Effector memory CD8-positive, alpha-beta T cell (primary cell): ENCODE data around the gene CALHM6.

Experiments
- ATAC-seq: fragments of 150-1000 bp; cut with Tn5 transposase; replicated peaks from 2 replicates; pipeline ENCODE4 v1.10.0; 2021; ENCODE audit warnings: mild to moderate bottlenecking, moderate library complexity
- DNase-seq, 3 experiments: peaks; one replicate each; pipeline ENCODE4 v3.0.0; 2021
- H3K27ac Mint-ChIP-seq, 2 donors: one replicate each; pipeline ENCODE4 v1.8.0; 2022; ENCODE audit warnings: mild to moderate bottlenecking in 2 of 2, mixed read lengths in 2 of 2, moderate library complexity in 2 of 2
- H3K27me3 Mint-ChIP-seq, 2 donors: one replicate each; pipeline ENCODE4 v1.8.0; 2022; ENCODE audit warnings: mixed read lengths in 2 of 2
- H3K36me3 Mint-ChIP-seq: one replicate; pipeline ENCODE4 v1.8.0; 2022; ENCODE audit warnings: mild to moderate bottlenecking, moderate library complexity, mixed read lengths; ENCODE audit not compliant: insufficient read depth
- H3K4me1 Mint-ChIP-seq, 2 donors: one replicate each; pipeline ENCODE4 v1.8.0; 2022; ENCODE audit warnings: low read depth in 2 of 2, mixed read lengths in 2 of 2
- H3K4me3 Mint-ChIP-seq, 2 donors: one replicate each; pipeline ENCODE4 v1.8.0; 2022; ENCODE audit warnings: mild to moderate bottlenecking in 2 of 2, mixed read lengths in 2 of 2, moderate library complexity in 2 of 2
- H3K9me3 Mint-ChIP-seq, 2 donors: one replicate each; pipeline ENCODE4 v1.8.0; 2022; ENCODE audit warnings: mixed read lengths in 2 of 2

The CALHM6 gene

DNA sequence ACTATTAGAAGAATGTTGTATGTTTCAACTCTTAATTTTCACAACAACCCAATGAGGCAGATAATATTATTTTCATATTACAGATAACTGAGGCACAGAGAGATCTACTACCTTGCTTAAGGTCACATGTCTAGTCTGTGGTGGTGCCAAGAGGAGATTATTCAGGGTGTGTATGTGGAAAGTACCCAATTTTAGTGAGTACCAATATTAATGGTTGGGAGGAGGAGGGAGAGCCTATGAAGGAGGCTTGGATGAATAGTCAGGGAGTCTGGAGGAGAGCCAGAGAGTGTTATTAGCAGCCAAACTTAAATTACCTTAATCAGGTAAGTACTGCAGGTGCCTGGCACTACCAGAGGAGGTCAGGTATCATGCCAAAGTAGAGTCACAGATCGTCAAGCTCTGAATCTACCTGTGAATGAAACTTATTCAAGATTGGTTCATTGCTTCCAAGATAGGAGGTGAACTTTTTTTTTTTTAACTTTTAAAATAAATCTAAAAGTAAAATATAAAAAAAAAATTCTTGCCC is 10.9 kb upstream of the CALHM6 start:
- Mint-ChIP-seq H3K27me3 (peaks cover 8 to 31% of the 10 kb centered on the region in 2 donors), H3K4me3 (no peak overlapping the region), H3K36me3 (no peaks in the 10 kb centered on the region), H3K4me1 (peaks cover under 1% of the 10 kb centered on the region in 2 donors), H3K9me3 (no peaks in the 10 kb centered on the region), H3K27ac (no peak overlapping the region)
- ATAC-seq (no peak), DNase-seq (no peak)

DNA sequence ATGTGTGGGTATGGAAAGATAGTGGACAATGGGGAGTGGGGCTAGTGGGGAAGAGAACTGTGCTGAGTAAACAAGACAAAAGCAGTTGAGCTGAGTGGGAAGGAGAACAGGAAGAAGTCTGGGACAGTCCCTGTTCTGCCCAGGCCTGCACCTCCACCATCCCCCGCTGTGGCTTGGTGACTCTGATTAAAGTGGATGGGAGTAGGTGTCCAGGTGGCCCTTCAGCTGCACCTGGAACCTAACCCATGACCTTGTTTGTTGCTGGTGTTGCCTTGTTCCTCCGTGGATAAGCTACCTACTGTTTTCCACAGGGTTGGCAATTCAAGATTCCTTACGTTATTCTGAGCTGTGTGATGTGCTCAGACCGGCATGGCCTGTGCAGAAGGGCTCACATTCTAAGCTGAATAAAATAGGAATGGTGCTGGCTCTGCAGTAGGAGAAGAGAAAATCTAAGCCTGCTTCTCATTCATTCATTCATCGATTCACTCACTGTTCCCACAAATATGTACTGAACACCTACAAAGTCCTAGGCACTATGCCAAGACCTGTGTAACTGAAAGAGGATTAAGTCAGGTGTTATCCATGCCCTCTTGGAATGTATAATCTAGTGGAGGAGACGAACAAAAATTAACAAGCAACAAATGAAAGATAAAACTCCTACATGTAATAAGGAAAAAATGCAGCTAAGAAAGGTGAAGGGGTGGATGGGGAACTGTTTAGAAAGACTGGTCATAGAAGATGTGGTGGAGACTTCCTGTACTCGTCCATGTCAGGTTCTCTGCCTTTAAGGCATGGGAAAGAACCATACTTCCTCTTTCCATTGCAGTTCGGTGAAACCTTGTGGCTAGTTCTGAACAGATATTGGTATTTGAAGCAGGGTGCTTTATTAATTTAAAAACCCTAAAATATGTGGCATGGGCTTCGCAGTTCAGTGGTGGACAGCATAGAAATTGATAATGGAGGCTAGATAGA is 10.1 kb upstream of the CALHM6 start:
- Mint-ChIP-seq H3K27me3 (peaks cover 8 to 35% of the 10 kb centered on the region in 2 donors), H3K36me3 (no peaks in the 10 kb centered on the region), H3K9me3 (no peaks in the 10 kb centered on the region), H3K4me3 (no peak overlapping the region), H3K27ac (no peak overlapping the region), H3K4me1 (no peaks in the 10 kb centered on the region)
- ATAC-seq (no peak), DNase-seq (no peak)

DNA sequence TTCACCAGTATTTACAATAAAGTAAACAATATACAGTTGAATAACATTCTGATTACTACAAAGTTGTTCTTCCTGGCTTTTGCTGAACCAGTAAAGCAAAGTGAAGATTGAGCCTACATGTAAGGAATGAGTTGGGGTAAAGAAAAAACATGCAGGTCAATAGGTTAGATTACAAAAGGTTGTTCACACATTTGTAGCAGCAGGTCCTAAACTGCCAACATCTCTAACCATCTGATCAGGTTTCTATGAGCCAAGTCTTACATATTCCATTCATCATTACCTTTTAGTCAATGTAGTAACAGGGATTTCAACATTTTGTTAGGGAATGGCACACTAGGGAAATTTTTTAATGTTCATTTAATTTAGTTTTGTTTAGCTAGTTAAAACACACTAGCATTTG is 9.3 kb upstream of the CALHM6 start:
- Mint-ChIP-seq H3K4me3 (no peak overlapping the region), H3K4me1 (no peaks in the 10 kb centered on the region), H3K9me3 (no peaks in the 10 kb centered on the region), H3K27ac (no peak overlapping the region), H3K27me3 (peaks cover 8 to 35% of the 10 kb centered on the region in 2 donors), H3K36me3 (no peaks in the 10 kb centered on the region)
- DNase-seq (no peak), ATAC-seq (no peak)

DNA sequence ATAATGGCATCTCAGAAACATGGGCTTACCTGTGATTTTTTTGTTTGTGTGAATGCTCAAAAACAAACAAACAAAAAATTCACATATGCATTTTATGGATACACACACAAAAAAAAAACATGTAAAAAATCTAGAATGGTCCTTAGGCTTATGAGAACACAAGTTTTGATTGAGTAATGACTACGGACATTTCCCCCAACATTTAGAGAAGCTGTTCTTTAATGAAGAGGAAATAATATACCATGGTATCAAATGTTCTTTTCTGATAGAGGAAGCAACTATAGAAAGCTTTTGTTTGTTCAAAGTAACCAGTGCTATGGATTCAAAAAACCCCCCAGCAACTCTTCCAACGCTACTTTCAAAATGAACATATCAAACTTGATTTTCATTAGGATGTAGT is 8.6 kb upstream of the CALHM6 start:
- H3K4me1 Mint-ChIP-seq, result no peaks in the 10 kb centered on the region
- no peak overlapping the region for H3K27ac Mint-ChIP-seq
- peaks cover 8 to 35% of the 10 kb centered on the region in 2 donors for H3K27me3 Mint-ChIP-seq
- no peaks in the 10 kb centered on the region for H3K36me3 Mint-ChIP-seq
- DNase-seq (no peak), ATAC-seq (no peak)
- no peaks in the 10 kb centered on the region for H3K9me3 Mint-ChIP-seq
- no peak overlapping the region for H3K4me3 Mint-ChIP-seq

DNA sequence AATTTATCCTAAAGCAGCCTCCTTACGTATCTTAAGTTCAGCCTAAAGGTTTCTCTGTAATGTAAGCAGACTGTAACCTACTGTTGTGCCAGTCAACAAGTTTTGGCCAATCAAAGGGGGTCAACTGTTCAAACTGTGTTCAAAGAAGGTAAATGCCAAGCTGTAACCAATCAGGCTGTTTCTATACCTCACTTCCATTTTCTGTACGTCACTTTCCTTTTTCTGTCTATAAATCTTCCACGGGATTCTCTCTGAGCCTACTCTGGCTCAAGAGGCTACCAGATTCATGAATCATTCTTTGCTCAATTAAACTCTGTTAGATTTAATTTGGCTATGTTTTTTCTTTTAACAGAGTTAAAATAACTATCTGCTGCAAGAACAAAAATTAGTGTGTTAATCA is 5.1 kb upstream of the CALHM6 start:
- no peak for DNase-seq
- Mint-ChIP-seq H3K36me3 (no peaks in the 10 kb centered on the region), H3K4me1 (peaks cover 1 to 3% of the 10 kb centered on the region in 2 donors), H3K9me3 (no peaks in the 10 kb centered on the region), H3K27ac (no peak overlapping the region), H3K4me3 (no peak overlapping the region), H3K27me3 (peaks cover 0 to 34% of the 10 kb centered on the region in 2 donors)
- ATAC-seq, result no peak

DNA sequence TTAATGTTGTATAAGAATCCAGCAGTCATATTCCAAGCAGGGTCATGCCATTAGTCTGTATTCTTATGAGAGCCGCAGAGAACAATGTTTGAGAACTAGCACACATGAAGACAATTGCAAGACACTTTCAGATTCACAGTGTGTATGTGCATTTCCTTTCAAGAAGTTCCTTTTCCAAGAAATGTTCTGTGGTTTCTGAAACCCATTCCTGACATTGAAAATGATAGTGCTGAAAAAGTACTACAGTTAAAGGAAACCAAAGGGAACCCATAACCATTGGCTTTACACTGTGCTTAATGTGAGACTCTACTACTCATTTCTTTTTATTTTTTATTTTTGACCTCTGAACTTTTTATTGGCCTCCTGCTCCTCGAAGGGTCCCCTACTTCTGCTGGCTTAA is 4.2 kb upstream of the CALHM6 start:
- Mint-ChIP-seq H3K9me3 (no peaks in the 10 kb centered on the region), H3K4me3 (no peak overlapping the region), H3K4me1 (peaks cover 6 to 11% of the 10 kb centered on the region in 2 donors), H3K27me3 (peaks cover 0 to 40% of the 10 kb centered on the region in 2 donors), H3K27ac (no peak overlapping the region), H3K36me3 (peaks cover 5% of the 10 kb centered on the region)
- ATAC-seq (no peak), DNase-seq (no peak)

DNA sequence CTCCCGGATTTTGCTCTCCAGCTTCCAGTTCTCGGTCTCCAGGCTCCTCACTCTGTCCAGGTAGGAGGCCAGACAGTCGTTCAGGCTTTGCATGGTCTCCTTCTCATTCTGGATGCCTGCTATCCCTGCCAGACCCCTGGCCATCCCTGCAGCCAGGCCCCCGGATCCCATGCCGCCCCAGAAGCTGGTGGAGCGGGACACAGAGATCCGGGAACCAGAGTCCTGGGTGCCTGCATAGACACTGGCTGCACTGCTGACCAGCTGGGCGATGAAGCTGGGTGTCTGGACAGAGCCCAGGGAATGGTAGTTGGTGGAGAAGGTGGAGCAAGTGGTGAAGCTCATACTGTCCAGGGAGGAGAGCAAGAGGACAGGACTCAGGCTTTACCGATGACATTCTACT is 2.9 kb upstream of the CALHM6 start:
- Mint-ChIP-seq H3K27ac (no peak overlapping the region), H3K36me3 (peaks cover 5% of the 10 kb centered on the region), H3K4me3 (no peak overlapping the region), H3K4me1 (peaks cover 6 to 15% of the 10 kb centered on the region in 2 donors), H3K27me3 (peaks cover 0 to 42% of the 10 kb centered on the region in 2 donors), H3K9me3 (no peaks in the 10 kb centered on the region)
- no peak for DNase-seq
- no peak for ATAC-seq

DNA sequence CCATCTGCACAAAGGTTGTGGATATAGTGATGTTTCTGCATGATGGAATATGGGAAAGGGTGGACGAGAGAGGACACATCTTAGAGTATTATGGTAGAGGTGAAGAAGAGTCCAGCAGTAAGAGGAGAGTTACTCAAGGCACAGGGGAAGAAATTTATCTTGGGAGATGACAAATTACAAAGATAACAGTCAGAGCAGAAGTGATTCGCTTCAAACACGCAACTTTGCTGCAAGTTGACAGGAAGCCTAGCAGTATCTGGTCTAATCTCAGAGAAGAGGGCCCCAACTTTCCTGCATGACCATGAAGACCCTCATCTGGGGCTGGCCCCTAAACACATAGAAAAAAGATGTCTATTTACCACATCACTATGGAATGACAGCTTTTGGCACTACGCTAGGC is 1.2 kb upstream of the CALHM6 start:
- DNase-seq, result no peak

DNA sequence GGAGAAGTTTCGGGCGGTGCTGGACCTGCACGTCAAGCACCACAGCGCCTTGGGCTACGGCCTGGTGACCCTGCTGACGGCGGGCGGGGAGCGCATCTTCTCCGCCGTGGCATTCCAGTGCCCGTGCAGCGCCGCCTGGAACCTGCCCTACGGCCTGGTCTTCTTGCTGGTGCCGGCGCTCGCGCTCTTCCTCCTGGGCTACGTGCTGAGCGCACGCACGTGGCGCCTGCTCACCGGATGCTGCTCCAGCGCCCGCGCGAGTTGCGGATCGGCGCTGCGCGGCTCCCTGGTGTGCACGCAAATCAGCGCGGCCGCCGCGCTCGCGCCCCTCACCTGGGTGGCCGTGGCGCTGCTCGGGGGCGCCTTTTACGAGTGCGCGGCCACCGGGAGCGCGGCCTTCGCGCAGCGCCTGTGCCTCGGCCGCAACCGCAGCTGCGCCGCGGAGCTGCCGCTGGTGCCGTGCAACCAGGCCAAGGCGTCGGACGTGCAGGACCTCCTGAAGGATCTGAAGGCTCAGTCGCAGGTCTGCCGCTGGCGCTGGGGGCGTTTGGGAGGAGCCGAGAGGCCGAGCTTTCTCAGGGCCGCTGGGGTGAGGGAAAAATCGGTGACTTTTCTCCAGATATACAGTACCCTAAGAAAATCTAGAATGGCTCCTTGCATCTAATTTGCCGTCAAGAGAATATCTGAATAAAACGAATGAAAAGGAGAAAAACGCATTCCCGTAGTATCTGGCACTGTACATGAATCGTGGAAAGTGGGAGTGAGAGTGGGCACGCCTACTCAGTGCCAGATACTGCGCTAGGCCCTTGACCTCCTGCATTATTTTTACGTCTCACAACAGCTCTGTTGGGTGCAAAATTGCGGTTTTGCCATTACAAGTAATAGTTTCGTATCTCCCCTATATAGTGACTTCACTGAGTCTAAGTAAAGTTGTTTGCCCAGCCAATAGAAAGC is 1.0 kb downstream of the CALHM6 start:
- peak overlapping the region in 1 of 2 donors; percentile 91 for H3K27ac Mint-ChIP-seq
- H3K36me3 Mint-ChIP-seq, result peaks cover 5% of the 10 kb centered on the region
- peaks cover 7 to 18% of the 10 kb centered on the region in 2 donors for H3K4me1 Mint-ChIP-seq
- peak overlapping the region; percentile 81 to 82 for H3K4me3 Mint-ChIP-seq
- peak; percentile 93 for ATAC-seq
- peaks cover 0 to 36% of the 10 kb centered on the region in 2 donors for H3K27me3 Mint-ChIP-seq
- DNase-seq, result peak; percentile 25 to 46 (median 31)
- no peaks in the 10 kb centered on the region for H3K9me3 Mint-ChIP-seq

More for the DNA sequence above, 1.2 kb upstream of the CALHM6 start:
- no peak overlapping the region for H3K4me3 Mint-ChIP-seq
- H3K27ac Mint-ChIP-seq, result no peak overlapping the region
- peaks cover 0 to 42% of the 10 kb centered on the region in 2 donors for H3K27me3 Mint-ChIP-seq
- no peak for ATAC-seq
- peaks cover 5% of the 10 kb centered on the region for H3K36me3 Mint-ChIP-seq
- H3K9me3 Mint-ChIP-seq, result no peaks in the 10 kb centered on the region
- H3K4me1 Mint-ChIP-seq, result peaks cover 6 to 18% of the 10 kb centered on the region in 2 donors

DNA sequence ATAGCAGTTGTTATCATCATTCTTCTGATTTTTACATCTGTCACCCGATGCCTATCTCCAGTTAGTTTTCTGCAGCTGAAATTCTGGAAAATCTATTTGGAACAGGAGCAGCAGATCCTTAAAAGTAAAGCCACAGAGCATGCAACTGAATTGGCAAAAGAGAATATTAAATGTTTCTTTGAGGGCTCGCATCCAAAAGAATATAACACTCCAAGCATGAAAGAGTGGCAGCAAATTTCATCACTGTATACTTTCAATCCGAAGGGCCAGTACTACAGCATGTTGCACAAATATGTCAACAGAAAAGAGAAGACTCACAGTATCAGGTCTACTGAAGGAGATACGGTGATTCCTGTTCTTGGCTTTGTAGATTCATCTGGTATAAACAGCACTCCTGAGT is 2.1 kb downstream of the CALHM6 start:
- no peak for DNase-seq
- H3K27me3 Mint-ChIP-seq, result peaks cover 0 to 36% of the 10 kb centered on the region in 2 donors
- no peaks in the 10 kb centered on the region for H3K9me3 Mint-ChIP-seq
- peaks cover 5% of the 10 kb centered on the region for H3K36me3 Mint-ChIP-seq
- H3K4me1 Mint-ChIP-seq, result peaks cover 7 to 18% of the 10 kb centered on the region in 2 donors
- H3K4me3 Mint-ChIP-seq, result no peak overlapping the region
- ATAC-seq, result no peak
- H3K27ac Mint-ChIP-seq, result no peak overlapping the region

DNA sequence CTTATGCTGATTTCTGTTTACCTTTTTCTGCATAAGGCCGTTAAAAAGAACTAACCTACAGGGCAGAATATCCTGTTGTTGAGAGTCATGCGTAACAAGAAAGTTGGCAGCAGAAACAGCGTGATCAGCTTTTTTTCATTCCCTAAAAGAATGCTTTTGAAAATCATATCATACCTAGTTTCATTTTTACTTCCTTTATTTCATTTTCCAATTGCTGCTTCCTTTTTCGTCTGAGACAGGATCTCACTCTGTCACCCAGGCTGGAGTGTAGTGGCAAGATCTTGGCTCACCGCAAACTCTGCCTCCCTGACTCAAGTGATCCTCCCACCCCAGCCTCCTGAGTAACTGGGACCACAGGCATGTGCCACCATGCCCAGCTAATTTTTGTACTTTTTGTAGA is 4.1 kb downstream of the CALHM6 start:
- ATAC-seq (no peak), DNase-seq (no peak)
- Mint-ChIP-seq H3K36me3 (peaks cover 5% of the 10 kb centered on the region), H3K27me3 (peaks cover 0 to 24% of the 10 kb centered on the region in 2 donors), H3K9me3 (no peaks in the 10 kb centered on the region), H3K4me1 (peaks cover 7 to 18% of the 10 kb centered on the region in 2 donors), H3K27ac (no peak overlapping the region), H3K4me3 (no peak overlapping the region)

DNA sequence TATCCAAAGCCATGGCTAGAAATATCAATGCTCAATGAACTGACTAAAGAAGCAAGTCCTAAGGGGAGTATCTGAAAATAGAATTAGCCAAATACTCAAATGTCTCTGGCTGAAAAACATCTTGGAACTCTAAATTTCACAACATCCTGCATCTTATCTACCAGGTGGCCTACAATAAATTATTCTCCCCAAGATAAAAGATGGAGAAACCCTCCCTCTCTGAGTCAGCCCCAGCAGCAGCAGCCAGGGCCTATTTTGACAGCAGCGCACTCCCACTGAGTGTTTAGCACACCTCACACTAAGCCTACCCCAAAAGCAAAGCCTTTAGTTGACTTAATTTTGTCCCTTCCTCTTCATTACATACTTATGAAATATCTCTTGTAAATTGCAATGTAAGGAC is 5.9 kb downstream of the CALHM6 start:
- ATAC-seq (no peak), DNase-seq (no peak)
- Mint-ChIP-seq H3K27me3 (peaks cover 0 to 15% of the 10 kb centered on the region in 2 donors), H3K4me3 (no peak overlapping the region), H3K36me3 (no peaks in the 10 kb centered on the region), H3K4me1 (peaks cover 1 to 8% of the 10 kb centered on the region in 2 donors), H3K27ac (no peak overlapping the region), H3K9me3 (no peaks in the 10 kb centered on the region)

DNA sequence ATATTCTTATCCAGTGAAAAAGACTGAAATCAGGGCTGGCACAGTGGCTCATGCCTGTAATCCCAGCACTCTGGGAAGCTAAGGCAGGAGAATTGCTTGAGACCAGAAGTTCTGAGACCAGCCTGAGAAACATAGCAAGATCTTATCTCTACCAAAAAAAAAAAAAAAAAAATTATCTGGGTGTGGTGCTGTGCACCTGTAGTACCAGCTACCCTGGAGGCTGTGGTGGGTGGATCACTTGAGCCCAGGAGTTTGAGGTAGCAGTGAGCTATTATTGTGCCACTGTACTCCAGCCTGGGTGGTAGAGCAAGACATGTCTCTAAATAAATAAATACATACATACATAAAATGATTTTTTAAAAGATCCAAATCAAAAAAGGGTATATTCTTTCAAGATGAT is 6.3 kb downstream of the CALHM6 start:
- Mint-ChIP-seq H3K4me1 (peaks cover 1 to 6% of the 10 kb centered on the region in 2 donors), H3K4me3 (no peak overlapping the region), H3K9me3 (no peaks in the 10 kb centered on the region), H3K36me3 (no peaks in the 10 kb centered on the region), H3K27me3 (peaks cover 0 to 15% of the 10 kb centered on the region in 2 donors), H3K27ac (no peak overlapping the region)
- ATAC-seq (no peak), DNase-seq (no peak)
